Stimulated activated CD4-positive, alpha-beta T cell treated with anti-CD3 and anti-CD28 coated beads, Interleukin-15, amount 100 ng/mL, for 24 hours (primary cell): Measurements from ENCODE around the gene GABRD.
A peak's percentile ranks its signal among the peaks of the same experiment; 100 is the strongest.
"Not testable (repeated sequence)": the region's sequence is repeated elsewhere in the genome, so short reads cannot be mapped to it uniquely, and the experiment has no call there.

Source experiments
- DNase-seq: peaks from one replicate; pipeline ENCODE4 v3.0.0-alpha.2; 2020

GABRD gene

GRCh38 chr1:2019172-2019543, at the start of gene GABRD:
Gene GABRD (plus strand): TSS chr1:2019345. CDS start chr1:2019424, 79 bp downstream.
- peak; percentile 34 for DNase-seq

GRCh38 chr1:1969505-1969900, 49.6 kb upstream of the GABRD start:
- DNase-seq = no peak

GRCh38 chr1:1969953-1970716, 49.0 kb upstream of the GABRD start:
- no peak for DNase-seq

- no peak for DNase-seq
Measured at GRCh38 chr1:1971017-1971416, 48.1 kb upstream of the GABRD start.

GRCh38 chr1:1971688-1972087, 47.5 kb upstream of the GABRD start:
- DNase-seq = no peak

- DNase-seq = no peak
Measured at GRCh38 chr1:1972976-1973715, 46.0 kb upstream of the GABRD start.

- DNase-seq = no peak
Measured at GRCh38 chr1:1973716-1974642, 45.2 kb upstream of the GABRD start.

- DNase-seq = no peak
Measured at GRCh38 chr1:1974834-1975233, 44.3 kb upstream of the GABRD start.

GRCh38 chr1:1975535-1975934, 43.6 kb upstream of the GABRD start:
- DNase-seq = no peak

GRCh38 chr1:1976031-1976430, 43.1 kb upstream of the GABRD start:
- no peak for DNase-seq

GRCh38 chr1:1978108-1978507, 41.0 kb upstream of the GABRD start:
- DNase-seq = no peak

GRCh38 chr1:1978690-1979481, 40.3 kb upstream of the GABRD start:
- DNase-seq = not testable (repeated sequence)

GRCh38 chr1:1979482-1980165, 39.5 kb upstream of the GABRD start:
- no peak for DNase-seq

GRCh38 chr1:1980467-1981141, 38.5 kb upstream of the GABRD start:
- DNase-seq = no peak

- no peak for DNase-seq
Measured at GRCh38 chr1:1981142-1981500, 38.0 kb upstream of the GABRD start.

GRCh38 chr1:1981631-1982327, 37.4 kb upstream of the GABRD start:
- DNase-seq = not testable (repeated sequence)

- DNase-seq = no peak
Measured at GRCh38 chr1:1982379-1983232, 36.5 kb upstream of the GABRD start.

GRCh38 chr1:1984560-1985070, 34.5 kb upstream of the GABRD start:
- no peak for DNase-seq

GRCh38 chr1:1985375-1986050, 33.6 kb upstream of the GABRD start:
- no peak for DNase-seq
